GM21423 (cell line): ENCODE measurements around the gene STAG2.
"Not testable (repeated sequence)": the region's sequence is repeated elsewhere in the genome, so short reads cannot be mapped to it uniquely, and the experiment has no call there.

ENCODE experiments used
- ATAC-seq: cut with Tn5 transposase; IDR thresholded peaks from one replicate; pipeline ENCODE4 v1.9.1; 2021; ENCODE audit warnings: mild to moderate bottlenecking, moderate library complexity; ENCODE audit not compliant: unreplicated experiment

STAG2 gene

DNA sequence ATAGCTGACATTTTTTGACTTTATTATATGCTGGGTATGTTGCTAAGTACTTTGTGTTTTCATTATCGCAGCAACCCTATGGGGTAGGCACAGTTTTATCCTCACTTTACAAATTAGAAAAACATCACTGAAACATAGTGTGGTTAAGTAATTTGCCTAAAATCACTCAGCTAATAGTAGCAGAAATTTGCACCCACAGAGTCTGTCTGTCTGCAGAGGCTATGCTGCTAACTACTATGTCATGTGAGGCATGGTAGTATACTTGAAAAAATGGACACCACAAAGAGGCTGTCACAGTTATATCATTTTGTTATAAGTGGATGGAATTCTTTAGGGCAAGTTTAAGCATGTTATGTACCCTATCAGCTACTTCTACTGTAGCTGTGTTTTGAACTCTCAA, 69.0 kb downstream of the STAG2 start:
- ATAC-seq = peak; percentile 78

DNA sequence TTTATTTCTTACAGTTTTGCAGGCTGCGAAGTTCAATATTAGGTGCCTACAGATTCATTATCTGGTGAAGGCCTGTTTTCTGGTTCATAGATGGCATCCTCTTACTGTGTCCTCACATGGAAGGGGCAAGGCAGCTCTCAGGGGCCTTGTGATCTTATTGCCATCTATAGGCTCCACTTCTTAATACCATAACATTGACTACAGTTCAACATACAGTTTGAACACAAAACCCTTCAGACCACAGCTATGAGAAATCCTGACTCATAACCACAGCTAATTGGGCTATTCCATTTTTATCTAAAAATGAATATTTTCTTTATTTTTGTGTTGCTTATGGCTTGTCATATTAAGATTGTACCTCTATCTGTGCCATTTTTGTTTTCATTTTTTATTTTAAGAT, 72.3 kb downstream of the STAG2 start:
- no peak for ATAC-seq

DNA sequence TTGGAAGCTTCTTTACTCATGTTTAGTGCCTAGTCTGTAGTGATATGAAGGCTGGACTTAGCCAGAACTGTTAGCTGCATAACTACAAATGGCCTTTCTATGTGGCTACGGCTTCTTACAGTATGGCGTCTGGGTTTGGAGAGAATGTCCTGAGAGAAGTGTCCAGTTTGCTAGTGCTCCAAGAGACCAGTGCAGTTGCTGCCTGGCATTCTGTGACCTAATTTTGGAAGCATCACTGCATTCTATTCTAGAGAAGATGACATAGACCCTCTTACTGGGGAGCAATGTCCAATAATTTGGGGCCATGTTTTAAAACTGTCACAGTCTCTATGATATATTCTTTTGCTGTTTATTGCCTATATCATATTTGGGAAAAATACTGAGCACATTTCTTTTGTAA, 74.2 kb downstream of the STAG2 start:
- ATAC-seq = no peak

DNA sequence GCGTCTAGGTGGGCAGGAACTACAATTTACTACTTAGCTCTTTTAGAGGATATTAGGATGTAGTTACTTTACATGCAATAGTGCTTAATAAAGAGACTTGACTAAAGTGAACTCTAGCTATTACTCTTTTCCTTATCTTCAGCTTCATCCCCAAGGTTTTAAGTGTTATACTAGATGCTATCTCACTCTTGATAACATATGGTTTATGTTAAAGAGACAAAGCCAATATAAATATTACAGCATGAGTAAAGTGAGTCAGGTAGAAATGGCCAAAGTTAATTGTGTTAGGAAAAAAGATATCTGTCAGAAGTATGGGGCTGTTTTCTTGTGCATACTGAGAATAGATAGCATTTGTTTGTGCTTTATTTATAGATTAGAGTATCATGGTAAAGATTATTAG, 80.5 kb downstream of the STAG2 start:
- ATAC-seq = no peak

DNA sequence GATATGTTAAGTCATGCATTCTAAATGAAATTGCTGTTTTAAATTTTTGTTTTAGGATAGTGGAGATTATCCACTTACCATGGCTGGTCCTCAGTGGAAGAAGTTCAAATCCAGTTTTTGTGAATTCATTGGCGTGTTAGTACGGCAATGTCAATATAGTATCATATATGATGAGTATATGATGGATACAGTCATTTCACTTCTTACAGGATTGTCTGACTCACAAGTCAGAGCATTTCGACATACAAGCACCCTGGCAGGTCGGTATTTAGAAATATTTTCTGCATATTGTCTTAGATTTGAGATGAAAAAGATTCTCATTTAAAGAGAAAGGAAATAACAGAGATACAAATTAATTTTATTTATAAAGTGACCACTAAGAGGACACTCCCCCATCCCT, 83.6 kb downstream of the STAG2 start:
- no peak for ATAC-seq

DNA sequence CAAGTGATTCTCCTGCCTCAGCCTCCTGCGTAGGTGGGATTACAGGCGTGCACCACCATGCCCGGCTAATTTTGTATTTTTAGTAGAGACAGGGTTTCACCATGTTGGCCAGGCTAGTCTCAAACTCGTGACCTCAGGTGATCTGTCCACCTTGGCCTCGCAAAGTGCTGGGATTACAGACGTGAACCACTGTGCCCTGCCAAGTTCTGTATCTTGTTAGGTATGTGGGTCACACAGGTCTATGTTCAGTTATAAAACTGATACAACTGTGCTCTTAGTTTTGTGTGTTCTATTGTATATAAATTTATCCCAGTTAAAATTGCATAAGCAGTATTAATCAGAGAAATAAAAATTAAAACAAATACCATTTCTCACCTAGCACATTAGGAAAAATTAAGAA, 122.9 kb downstream of the STAG2 start:
- not testable (repeated sequence) for ATAC-seq

DNA sequence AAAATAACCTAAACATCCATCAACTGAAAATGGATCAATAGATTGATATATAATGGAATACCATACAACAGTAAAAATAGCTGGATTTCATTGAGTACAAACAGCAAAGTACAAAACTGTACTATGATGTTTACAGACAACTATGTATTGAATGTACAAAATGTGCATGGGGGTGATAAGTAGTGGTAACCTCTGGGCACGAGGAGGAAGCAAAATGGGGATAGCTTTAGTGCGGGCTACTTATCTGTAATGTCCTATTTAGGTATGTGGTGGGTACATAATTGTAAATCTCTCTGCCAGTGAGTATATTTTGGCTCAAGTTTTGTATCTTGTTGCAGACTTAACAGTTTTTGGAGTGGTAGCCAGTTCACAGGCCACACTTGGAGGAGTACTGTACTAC, 123.6 kb downstream of the STAG2 start:
- ATAC-seq = no peak

DNA sequence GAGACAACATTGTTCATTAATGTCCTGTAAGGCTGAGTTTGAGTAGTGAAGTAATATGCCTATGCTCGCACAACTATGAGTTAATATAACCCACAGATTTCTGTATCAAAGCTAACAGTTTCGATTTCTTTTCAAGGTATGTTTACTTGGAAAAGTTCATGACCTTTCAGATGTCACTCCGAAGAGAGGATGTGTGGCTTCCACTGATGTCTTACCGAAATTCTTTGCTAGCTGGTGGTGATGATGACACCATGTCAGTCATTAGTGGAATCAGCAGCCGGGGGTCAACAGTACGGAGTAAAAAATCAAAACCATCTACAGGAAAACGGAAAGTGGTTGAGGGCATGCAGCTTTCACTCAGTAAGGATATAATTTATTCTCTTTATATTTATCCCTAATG, 124.9 kb downstream of the STAG2 start:
- no peak for ATAC-seq

DNA sequence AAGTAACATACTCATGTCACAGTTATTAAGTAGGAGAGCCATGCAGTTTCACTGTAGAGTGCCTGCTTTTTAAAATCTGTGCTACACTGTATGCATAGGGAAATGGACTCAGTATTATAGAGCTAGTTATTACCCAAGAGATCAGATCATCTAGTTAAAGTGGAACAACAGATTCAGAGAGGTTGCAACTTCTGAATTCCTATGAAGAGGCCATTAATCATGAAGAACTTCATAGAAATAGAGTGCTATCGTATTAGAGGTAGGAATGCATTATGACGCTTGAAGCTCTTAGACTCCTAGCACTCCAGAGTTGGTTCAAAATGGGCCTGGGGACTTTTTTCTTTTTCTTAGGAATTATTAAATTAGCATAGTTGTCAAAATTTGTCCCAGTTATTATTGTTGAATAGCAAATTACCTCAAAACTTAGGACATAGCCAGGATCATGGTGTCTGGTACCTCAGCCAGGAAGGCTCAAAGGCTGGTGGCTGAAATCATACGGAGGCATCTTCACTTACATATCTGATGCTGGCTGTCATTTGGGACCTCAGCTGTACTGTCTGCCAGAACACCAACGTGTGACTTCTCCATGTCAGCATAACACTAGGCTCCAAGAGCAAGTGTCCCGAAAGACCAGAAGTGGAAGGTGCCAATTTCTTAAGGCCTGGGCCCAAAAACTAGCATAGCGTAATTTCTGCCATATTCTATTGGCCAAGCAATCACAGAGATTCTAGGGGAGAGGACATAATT, 125.7 kb downstream of the STAG2 start:
- no peak for ATAC-seq

DNA sequence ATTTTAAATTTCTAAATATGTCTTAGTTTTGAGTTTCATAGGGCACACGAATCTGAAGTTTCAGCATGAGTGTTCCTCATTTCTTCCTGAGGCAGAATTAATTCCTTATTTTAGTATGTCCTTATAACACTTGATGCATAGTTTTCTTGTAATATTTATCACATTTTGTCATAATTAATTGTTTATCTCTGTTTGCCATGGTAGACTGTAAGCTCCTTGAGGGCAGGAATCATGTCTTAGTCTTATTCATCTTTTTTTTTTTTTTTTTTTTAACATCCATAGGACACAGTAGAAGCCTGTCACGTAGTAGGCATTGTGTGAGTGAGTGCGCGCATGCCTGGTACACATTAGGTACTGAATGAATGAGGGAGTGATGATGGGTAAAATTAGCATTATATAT, 131.7 kb downstream of the STAG2 start:
- no peak for ATAC-seq

DNA sequence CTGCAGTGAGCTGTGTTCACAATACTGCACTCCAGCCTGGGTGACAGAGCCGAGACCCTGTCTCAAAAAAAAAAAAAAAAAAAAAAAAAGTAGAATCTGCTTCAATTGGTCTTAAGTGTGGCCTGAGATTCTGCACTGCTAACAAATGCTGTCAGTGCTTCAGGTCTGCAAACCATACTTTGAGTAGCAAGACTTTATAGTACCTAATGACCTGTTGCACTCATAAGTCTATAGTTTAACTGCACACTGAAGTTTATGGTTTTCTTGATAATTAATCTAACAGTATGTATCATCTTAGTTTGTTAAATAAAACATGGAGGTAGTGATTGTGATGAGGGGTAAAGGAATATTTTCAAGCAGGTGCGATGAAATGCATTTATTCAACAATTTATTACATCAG, 135.6 kb downstream of the STAG2 start:
- no peak for ATAC-seq

DNA sequence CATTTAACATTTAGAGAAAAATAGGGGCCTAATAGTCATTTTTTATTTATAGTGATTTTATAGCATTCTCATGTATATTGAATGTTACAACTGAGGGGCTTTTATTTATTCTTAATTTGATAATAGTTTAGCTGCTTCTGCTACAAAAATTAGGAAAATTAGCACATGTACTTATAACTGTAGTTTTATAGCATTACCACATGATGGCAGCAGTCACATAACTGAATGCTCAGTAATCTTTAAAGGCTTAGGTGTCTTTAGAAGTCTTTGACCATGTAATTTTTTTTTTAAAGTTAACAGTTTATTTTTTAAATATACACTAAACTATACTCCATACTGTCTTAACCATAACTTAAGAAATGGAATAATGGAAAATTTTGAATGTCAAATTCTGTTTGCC, 136.6 kb downstream of the STAG2 start:
- ATAC-seq = no peak

DNA sequence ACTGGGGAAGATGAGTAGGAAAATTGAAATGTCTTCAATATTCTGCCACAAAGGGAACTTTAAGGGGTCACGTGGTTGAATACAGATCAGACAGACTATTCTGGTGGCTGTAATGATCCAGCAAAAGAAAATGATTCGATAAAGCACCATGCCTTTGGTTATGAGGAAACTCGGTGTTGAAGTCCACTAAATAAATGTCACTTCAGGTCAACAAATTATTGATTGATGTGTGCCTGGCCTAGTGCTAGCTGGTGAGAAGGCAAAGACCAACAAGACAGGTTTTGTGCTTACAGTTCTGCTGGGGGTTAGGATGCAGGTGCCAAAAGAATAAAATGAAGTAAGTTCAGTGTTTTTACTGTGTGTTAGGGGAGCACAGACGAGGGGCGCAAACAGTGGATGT, 142.5 kb downstream of the STAG2 start:
- ATAC-seq = no peak

DNA sequence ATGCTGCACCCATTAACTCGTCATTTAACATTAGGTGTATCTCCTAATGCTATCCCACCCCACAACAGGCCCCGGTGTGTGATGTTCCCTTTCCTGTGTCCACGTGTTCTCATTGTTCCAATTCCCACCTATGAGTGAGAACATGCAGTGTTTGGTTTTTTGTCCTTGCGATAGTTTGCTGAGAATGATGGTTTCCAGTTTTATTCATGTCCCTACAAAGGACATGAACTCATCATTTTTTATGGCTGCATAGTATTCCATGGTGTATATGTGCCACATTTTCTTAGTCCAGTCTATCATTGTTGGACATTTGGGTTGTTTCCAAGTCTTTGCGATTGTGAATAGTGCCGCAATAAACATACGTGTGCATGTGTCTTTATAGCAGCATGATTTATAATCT, 143.0 kb downstream of the STAG2 start:
- ATAC-seq = not testable (repeated sequence)

DNA sequence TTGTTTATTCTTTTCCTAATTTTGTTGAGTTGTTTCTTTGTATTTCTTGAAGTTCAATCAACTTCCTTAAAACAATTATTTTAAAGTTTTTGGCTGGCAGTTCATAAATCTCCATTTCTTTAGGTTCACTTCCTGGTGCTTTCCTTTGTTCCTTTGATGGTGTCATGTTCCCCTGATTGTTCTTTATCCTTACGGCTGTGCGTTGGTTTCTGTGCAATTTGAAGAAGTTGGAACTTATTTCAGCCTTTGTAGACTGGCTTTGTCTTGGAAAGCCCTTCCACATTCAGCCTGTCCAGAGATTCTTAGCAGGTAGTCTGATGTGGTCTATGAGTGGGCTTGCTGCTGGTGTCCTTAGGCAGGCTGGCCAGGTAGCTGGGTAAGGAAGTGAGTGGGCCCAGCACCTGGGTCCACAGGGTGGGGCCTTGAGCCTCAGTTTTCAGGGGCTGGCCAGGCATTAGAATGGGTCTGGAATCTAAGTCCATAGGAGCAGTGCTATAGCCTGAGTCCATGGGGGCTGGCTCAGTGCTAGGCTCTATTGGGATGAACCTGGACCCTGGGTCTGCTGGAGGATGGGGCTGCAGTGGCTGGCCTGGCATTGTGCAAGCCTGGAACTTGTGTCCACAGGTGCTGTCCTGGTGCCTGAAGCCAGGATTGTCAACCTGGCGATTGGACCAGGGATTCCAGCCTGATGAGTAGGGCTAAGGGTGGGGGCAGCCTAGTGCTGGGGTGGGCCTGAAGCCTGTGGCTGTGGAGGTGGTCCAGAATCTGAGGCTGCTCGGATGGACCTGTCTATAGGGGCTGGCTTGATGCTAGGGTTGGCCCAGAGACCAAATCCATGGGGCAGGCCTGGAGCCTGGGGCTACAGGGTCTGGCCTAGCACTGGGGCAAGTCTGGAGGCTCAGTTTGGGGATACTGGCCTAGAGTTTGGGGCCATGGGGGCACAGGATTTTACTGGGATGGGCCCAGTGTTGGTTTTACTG, 152.4 kb downstream of the STAG2 start:
- no peak for ATAC-seq

DNA sequence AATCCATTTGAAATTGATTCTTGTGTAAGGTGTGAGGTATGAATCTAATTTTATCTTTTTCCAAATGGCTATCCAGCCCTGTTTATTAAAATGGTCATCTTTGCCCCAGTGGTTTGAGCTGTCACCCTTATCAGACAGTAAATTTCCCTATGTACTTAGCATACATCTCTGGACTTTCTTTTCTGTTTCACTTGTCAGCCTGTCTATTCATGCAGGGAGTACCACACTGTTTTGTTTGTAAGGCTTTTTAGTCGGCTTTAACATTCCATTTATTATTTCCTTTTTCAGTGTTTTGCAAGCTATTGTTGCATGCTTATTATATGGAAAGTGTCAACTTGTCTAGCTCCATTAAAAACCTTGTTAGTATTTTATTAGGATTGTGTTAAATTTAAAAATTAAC, 155.8 kb downstream of the STAG2 start:
- no peak for ATAC-seq

DNA sequence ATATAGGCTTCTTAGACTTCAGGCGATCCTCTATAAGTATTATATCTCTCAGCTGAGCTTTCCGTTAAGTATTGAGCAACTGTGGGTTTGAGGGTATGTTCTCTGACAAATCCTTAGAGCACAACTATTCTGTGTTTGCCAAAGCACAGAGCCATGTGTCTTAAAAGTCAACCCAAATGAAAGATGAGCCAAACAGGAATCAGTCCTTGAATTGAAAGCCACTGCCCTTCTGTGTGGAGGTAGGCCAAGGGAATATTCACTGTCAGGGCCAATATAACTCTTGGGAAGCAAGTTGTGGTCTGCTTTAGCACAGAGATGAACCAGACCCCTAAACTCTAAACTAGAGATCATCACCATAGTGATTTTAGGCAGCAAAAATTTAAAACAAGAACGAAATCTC, 164.0 kb downstream of the STAG2 start:
- no peak for ATAC-seq

DNA sequence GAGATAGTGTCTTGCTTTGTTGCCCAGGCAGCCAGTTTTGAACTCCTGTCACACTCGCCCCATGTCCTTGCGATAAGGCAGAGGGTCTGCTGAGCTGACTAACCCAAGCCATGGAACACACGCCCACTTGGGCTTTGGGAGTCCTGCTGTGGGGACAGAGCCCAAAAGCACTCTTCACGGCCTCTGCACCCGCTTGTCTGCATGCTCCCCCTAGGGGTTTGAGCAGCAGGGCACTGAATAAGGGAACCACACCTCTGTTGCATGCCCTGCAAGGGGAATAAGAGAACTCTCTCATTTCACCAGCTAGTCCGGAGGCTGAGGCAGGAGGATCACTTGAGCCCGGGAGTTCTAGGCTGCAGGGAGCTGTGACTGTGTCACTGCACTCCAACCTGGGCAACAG, 166.0 kb downstream of the STAG2 start:
- no peak for ATAC-seq

DNA sequence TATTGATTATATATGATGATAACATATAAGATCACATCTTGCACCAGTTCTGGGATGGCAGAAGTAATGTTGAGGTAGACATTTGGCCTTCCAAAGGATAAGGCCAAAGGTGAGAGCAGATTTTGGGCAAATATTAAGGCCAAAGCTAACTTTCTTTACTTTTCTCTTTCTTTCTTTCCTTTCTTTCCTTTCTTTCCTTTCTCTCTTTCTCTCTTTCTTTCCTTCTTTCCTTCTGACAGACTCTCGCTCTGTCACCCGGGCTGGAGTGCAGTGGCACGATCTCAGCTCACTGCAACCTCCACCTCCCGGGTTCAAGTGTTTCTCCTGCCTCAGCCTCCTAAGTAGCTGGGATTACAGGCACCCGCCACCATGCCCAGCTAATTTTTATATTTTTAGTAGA, 170.9 kb downstream of the STAG2 start:
- ATAC-seq = not testable (repeated sequence)

DNA sequence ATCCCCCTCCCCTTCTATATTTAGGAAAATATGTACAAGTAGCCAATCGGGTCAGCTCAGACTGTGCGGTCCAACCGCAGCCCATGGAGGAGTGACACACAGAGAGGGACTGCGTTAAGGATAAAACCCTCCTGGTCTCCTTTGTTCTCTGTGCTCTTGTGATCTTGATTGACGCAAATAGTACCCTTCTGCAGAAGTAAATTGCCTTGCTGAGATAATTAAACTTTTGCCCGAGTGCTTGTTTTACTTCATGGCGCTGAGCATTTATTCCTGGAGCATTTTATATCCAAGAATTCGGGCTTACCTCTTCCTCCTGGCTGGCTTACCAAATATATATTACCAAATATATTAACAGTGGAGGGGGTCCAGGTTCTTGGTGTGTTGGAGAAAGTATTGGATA, 184.2 kb downstream of the STAG2 start:
- no peak for ATAC-seq

DNA sequence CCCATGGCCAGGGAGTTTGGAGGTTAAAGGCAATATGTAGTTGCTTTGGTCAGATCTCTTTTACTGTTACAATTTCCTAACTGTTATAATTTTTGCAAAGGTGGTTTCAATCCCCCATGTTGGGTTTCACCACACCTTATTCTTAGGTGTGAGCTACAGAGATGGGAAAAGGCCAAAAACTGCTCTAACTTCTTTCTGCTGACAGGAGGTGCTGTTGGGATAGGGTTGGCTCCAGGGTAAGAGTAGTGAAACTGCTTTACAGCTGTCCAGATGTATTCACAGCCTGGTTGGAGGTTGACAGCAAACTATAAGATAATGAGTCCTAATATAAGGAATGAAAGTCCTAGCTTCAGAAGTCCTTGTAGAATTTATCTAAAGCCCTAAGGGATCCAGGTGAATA, 189.7 kb downstream of the STAG2 start:
- no peak for ATAC-seq
